GM23338 (cell line): ENCODE data around the gene PPP4C.

Experiments
- CREB1 ChIP-seq: fragments of 250-450 bp; sonication (Bioruptor Pico); IDR thresholded peaks from 2 replicates; pipeline ENCODE4 v1.5.0; 2020; ENCODE audit warnings: low read depth, mild to moderate bottlenecking, moderate library complexity
- CTCF ChIP-seq, 2 experiments: fragments of 200-600 bp in 1 of 2; sonication (generic) in 1 of 2; conservative IDR thresholded peaks; 2 replicates each; pipeline versions ENCODE4 v1.5.1 to v1.6.1; 2016 to 2017; ENCODE audit warnings: antibody characterized with exemption in 2 of 2, low read depth in 2 of 2, mild to moderate bottlenecking in 2 of 2, moderate library complexity in 1 of 2
- ETS1 ChIP-seq: IDR thresholded peaks from 2 replicates; pipeline ENCODE4 v1.6.1; 2016; ENCODE audit warnings: antibody characterized with exemption
- EZH2 ChIP-seq: fragments of 200-600 bp; sonication (generic); IDR thresholded peaks from one replicate; pipeline ENCODE4 v1.8.0; 2017; ENCODE audit warnings: antibody characterized with exemption, mild to moderate bottlenecking, low read depth; ENCODE audit not compliant: unreplicated experiment
- EZH2phosphoT487 ChIP-seq: fragments of 200-600 bp; sonication (generic); IDR thresholded peaks from one replicate; pipeline ENCODE4 v1.8.1; 2018; ENCODE audit warnings: antibody characterized with exemption; ENCODE audit not compliant: unreplicated experiment
- POLR2AphosphoS5 ChIP-seq: IDR thresholded peaks from 2 replicates; pipeline ENCODE4 v1.6.1; 2016; ENCODE audit warnings: antibody characterized with exemption, low read depth
- REST ChIP-seq: IDR thresholded peaks from one replicate; pipeline ENCODE4 v1.6.1; 2018; ENCODE audit warnings: antibody characterized with exemption; ENCODE audit not compliant: unreplicated experiment
- STAT1 ChIP-seq: IDR thresholded peaks from one replicate; pipeline ENCODE4 v1.6.1; 2016; ENCODE audit warnings: antibody characterized with exemption; ENCODE audit not compliant: unreplicated experiment
- ZNF331 ChIP-seq: fragments of 250-450 bp; sonication (Bioruptor Pico); IDR thresholded peaks from 2 replicates; pipeline ENCODE4 v1.5.0; 2020; ENCODE audit warnings: low read depth, mild to moderate bottlenecking, moderate library complexity
- ZNF462 ChIP-seq: fragments of 250-450 bp; sonication (Bioruptor Pico); IDR thresholded peaks from 2 replicates; pipeline ENCODE4 v1.5.0; 2020; ENCODE audit warnings: mild to moderate bottlenecking, moderate library complexity

- no peak for TF ChIP-seq CTCF (conservative IDR thresholded peaks at IDR 0.05; ENCODE audit: low read depth in 2 of 2)
- TF ChIP-seq POLR2AphosphoS5, result no peak
- no peak for TF ChIP-seq REST
- no peak for TF ChIP-seq EZH2phosphoT487
- TF ChIP-seq ETS1, result no peak
- TF ChIP-seq EZH2, result no peak
- no peak for TF ChIP-seq CREB1 (CRISPR knock-in tag)
- TF ChIP-seq ZNF331 (CRISPR knock-in tag), result no peak
- TF ChIP-seq ZNF462 (CRISPR knock-in tag), result no peak
- no peak for TF ChIP-seq STAT1
These were observed 37.4 kb downstream of the PPP4C start, which contains the start of gene GDPD3 for GRCh38 chr16:30113031-30113710.
